GM21360 (cell line): ENCODE results near the gene PTPRT.
"Not testable (repeated sequence)": the region's sequence is repeated elsewhere in the genome, so short reads cannot be mapped to it uniquely, and the experiment has no call there.

Experiments used
- ATAC-seq: cut with Tn5 transposase; IDR thresholded peaks from one replicate; pipeline ENCODE4 v1.9.1; 2021; ENCODE audit warnings: mild to moderate bottlenecking, moderate library complexity; ENCODE audit not compliant: unreplicated experiment

PTPRT gene

GRCh38 chr20:43187476-43188233 is 2.1 kb downstream of the PTPRT start:
- no peak for ATAC-seq

DNA sequence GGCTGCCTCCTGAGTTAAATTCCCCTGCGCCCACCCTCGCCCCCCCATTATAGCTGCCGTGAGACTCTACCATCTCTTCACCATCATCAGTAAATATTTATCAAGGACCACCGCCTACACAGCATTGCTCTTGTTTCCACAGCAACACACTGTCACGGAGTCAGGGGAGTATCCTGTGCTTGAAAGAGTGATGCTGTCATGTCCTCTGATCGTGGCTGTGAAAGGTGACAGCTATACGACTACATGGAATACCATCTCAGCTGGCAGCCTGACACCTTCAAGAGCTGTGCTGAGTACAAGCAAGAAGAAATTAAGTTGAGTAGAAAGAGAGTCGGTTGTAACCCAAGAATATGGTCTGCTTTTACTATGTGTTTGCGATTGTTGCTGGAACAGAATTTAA is 3.4 kb downstream of the PTPRT start:
- no peak for ATAC-seq

DNA sequence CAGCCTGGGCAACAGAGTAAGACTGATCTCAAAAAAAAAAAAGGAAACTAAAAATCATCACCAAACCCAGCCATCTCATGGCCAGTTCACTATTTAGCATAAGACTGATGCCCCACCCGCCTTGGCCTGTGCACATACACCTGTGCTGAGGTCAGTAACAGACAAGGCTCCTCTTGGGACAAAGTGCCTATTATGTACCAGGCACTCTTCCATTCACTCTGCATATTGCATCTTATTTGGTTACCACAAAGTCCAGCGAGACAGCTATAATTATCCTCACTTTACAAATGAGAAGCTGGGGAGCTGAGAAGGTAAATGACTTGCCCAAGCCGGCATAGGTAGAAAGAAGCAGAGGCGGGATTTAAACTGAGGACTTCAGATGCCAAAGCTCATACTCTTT is 3.8 kb downstream of the PTPRT start:
- no peak for ATAC-seq

DNA sequence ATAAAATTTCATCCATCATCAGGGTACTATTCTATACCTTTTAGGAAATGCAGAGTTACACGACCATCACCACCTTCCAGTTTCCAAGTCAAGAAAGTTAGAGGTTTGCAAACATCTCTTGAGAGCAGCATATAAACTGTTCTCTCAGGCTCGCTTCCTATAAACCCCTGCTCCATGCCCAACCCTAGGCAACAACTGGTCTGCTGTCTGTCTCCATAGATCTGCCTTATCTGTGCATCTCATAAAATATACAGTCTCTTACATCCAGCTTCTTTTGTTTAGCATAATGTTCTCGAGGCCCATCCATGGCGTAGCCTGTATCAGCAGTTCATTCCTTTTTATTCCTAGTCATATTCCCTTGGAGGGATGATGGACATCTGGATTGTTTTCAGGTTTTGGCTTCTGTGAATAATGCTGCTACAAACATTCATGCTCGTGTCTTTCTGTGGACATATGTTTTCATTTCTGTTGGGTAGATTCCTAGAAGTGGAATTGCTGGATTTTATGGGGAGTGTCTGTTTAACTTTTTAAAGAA is 6.1 kb downstream of the PTPRT start:
- no peak for ATAC-seq

DNA sequence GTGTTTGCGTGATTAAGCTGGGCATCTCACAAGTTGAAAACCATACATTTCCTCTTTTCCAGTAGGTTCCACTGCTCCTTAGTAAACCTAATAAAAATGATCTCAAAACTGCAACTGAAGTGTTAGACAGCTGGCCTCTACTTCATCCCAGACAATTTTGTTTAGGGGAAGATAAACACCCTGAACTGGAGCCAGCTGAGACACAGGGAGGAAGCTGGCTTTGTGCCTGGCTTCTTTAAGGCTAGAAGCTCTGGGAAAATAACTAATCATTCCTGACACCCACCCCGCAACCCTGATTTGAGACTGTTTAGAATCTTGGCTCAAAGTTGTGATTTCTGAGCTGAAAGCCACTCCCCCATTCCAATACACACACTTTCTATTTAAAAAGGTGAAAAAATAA is 11.6 kb downstream of the PTPRT start:
- ATAC-seq = no peak

- no peak for ATAC-seq
Observed at GRCh38 chr20:43176726-43177125, 13.0 kb downstream of the PTPRT start.

GRCh38 chr20:43171930-43172329 is 17.8 kb downstream of the PTPRT start:
- no peak for ATAC-seq

DNA sequence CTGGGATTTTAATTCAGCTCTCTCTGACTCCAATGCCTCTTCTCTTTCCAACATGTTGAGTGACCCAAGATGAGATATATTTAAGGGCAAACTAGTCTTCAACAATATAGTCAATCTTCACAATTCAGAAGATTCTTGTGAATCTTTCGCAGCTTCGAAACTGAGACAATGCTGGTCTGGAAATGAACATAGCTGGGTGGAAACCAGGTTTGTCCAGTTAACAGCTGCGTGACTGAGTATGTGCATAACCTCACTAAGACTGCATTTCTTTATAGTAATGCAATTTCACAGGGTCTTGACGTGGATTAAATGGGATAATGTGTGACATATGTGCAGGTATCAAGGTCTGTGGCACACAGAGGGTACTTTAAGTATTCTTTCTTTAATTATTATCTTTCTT is 18.9 kb downstream of the PTPRT start:
- no peak for ATAC-seq

- ATAC-seq = no peak
Observed at GRCh38 chr20:43167615-43168014, 22.1 kb downstream of the PTPRT start.

DNA sequence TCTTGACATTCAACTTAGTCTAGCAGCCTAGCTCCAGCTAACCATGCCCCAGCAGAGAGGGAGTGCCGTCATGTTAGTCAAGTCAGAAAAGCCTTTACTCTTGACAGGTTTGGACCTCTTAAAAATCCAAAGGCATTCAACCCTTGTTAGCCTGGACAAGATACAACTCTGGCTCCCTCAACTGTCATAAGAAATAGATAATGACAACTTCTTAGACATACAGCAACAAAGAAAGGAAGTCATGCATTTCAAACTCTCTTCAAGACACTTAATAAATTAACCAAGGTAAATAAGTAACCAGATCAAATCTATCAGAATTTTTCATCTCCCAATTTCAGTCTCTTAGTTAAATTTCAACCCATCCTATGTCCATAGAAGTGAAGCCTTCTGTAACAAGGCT is 22.7 kb downstream of the PTPRT start:
- ATAC-seq = no peak

- no peak for ATAC-seq
Observed at GRCh38 chr20:43165611-43166010, 24.1 kb downstream of the PTPRT start.

- not testable (repeated sequence) for ATAC-seq
Observed at GRCh38 chr20:43164736-43165135, 25.0 kb downstream of the PTPRT start.

DNA sequence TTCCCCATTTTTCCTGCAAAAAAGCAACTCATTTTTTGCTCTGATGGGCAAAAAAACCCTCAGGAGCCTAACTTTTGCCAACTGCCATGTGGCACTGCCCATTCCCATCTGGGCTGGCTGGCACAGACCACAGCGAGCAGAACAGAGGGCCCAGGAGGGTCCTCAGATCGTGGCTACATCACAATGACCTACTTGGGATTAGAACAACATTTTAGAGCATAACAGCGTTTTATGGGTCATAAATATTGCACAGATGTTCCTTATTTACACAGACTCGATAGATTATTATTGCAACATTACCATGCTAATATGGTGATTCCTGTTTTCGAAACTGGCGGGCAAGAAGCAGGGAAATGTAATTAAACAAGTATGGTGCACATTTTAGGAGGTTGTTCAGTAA is 28.0 kb downstream of the PTPRT start:
- ATAC-seq = no peak

DNA sequence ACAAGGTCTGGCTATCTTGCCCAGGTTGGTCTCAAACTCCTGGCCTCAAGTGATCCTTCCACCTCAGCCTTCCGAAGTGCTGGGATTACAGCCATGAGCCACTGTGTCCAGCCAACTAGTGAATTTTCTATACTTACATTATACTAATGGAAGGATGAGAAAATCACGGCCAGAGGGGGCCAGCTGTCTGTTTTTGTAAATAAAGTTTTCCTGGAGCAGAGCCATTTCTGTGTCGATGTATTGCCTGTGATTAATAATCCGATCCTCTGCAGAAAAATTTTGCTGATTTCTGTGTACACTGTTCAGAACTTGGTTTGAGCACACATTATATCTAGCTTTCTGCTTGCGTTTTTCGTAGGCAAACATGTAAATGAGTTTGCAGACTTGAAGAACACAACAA is 28.8 kb downstream of the PTPRT start:
- ATAC-seq = no peak

DNA sequence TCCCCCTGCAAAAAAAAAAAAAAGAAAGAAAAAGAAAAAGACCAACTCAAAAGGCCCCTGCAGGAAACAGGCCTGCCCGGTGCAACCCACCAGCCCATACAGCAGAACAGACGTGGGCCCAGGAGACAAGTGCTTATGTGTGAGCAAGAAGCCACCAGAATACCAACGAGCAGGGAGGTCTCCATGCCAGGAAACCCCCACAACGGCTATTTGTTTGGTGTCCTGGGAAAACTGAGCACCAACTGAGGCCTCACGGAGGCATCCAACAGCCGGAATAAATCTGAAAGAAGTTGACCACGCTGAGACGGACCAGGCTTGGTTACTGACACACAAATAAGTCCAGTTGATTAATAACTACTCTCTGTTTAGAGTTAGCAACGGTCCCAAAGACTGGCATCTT is 29.7 kb downstream of the PTPRT start:
- no peak for ATAC-seq

- no peak for ATAC-seq
Observed at GRCh38 chr20:43155366-43156100, 34.2 kb downstream of the PTPRT start.

DNA sequence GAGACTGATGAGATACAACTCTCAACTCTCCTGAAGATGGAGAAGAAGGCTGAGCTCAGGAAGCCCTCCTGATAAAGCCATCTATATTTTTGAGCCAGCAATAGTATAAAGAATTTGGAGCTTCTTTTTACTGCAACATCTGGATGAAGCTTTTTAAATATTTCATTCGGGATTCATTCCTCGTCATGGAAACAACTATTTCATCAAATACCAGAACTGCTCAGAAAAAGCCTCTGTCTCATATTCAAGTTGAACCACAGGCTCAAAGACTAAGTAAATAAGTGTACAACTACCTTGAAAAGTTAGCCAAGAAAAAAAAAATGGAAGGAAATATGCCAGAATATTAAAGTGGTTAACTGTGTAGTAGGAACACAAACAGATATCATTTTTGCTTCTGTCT is 37.8 kb downstream of the PTPRT start:
- ATAC-seq = no peak

DNA sequence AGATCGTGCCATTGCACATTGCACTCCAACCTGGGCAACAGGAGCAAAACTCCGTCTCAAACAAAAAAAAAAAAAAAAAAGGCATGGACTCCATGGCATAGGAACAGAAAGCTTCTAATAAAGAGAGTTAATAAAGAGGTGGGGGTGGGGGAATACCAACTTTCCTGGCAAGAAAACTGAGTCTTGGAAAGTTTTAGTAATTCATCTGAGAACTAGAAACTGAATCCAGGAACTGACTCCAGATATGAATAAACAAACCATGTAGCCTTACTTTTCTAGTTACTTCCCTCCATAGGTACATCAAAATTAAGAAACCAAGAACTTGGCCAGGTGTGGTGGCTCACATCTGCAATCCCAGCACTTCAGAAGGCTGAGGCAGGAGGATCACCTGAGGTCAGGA is 38.5 kb downstream of the PTPRT start:
- ATAC-seq = no peak

- no peak for ATAC-seq
Observed at GRCh38 chr20:43140726-43141125, 49.0 kb downstream of the PTPRT start.

DNA sequence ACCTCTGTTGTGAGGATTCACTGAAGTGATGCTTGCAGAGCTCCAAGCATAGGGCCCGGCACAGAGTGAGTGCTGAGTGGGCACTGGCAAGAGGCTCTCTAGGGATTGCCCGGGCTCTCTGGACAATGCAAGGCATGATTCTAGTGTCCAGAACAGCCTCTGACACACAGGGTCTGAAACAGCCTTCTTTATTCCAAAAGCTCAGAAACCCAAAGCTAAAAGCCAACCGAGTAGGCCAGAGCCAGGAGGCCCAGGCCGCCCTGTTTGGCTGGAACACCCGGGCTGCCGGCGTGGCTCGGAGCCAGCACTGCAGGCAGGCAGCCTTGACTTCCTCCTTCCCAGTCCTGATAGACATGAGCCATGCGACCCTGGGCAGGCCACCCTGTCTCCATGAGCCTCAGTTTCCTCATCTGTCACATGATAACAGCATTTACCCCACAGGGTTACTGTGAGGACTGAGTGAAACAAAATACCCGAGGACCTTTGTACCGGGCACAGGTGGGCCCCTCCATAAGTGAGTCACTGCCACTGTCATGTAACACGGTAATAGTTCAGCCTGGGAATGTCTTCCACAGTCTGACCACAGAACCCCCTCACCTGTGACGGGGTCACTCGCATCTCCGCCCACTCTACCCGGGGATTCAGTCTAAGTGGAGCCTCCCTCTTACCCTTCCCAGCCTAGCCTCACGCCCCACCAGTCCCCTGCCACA is 51.5 kb downstream of the PTPRT start:
- ATAC-seq = no peak

DNA sequence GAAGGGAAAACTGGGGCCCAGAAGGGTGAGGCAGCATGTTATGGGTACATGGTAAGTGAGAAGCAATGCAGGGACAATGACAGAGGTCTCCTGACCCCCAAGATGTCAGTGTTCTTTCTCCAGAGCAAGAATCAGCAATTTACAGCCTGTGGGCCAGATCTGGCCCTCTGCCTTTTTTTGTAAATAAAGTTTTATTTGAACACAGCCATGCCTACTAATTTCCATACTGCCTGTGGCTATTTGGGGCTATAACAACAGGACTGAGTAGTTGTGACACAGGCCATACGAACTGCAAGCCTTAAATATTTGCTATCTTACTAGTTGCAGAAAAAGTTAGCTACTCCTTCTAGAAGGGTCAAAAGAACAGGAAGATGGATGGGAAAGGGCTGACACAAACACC is 52.5 kb downstream of the PTPRT start:
- ATAC-seq = no peak

DNA sequence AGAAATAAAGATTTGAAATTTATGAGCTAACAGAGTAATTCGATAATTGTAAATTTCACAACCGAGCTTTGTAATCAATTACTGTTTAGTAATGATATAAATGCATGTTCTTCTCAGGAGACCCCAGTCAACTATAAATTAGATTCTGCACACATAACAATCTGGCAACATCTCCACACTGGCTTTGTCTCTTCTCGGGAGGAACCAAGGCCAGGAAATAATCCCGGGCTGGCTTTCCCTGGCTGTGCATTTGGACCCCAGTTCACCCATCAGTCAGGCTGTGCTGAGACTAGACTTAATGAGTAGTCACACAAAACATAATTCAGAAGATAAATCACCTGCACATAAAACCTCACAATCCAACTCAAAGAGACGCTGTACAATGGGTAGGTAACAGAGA is 65.5 kb downstream of the PTPRT start:
- ATAC-seq = no peak
